PC-3 (cell line): ENCODE data around the gene EPG5. TPM values are rescaled to one million over a fixed set of nuclear protein-coding genes. Genes with fewer than 3 reads are reported as not detected.

Source experiments
- ATAC-seq: fragments of 200-7000 bp; cut with Tn5 transposase; 2 replicates; pipeline ENCODE4 v1.9.1; 2020; ENCODE audit warnings: mild to moderate bottlenecking, moderate library complexity
- BruUV-seq: library from RNA; stranded (reverse); fragments of 400-500 nt; replicated peaks from 2 replicates; lab custom pipeline; 2021; lab: Mats Ljungman, UMichigan
- CTCF ChIA-PET: fragments of 300-600 bp; sonication (Branson Sonifier 250); formaldehyde crosslinking; loops from one replicate; lab custom pipeline; 2022; ENCODE audit warnings: antibody characterized with exemption; lab: Charles Lee
- POLR2A ChIA-PET: fragments of 300-600 bp; sonication (Branson Sonifier 250); formaldehyde crosslinking; loops from one replicate; lab custom pipeline; 2022; ENCODE audit warnings: antibody characterized with exemption; ENCODE audit not compliant: unreplicated experiment; lab: Charles Lee
- DNase-seq: peaks from one replicate; pipeline ENCODE4 v3.0.0-alpha.2; 2015
- H2AFZ ChIP-seq: fragments of 300-600 bp; sonication (generic); 2 replicates; pipeline ENCODE4 v1.6.0; 2016; ENCODE audit warnings: antibody characterized with exemption, low read length
- H3F3A ChIP-seq: fragments of 300-600 bp; sonication (generic); one replicate; pipeline ENCODE4 v1.6.0; 2017; ENCODE audit warnings: antibody characterized with exemption, low read length, control low read depth, mild to moderate bottlenecking; ENCODE audit not compliant: unreplicated experiment
- H3K27ac ChIP-seq: fragments of 300-600 bp; sonication (generic); 2 replicates; pipeline ENCODE4 v1.5.1; 2016; ENCODE audit warnings: mild to moderate bottlenecking, low read length
- H3K27me3 ChIP-seq: fragments of 300-600 bp; sonication (generic); 2 replicates; pipeline ENCODE4 v1.6.1; 2016; ENCODE audit warnings: low read length, mixed read lengths
- H3K36me3 ChIP-seq: fragments of 300-600 bp; sonication (generic); 2 replicates; pipeline ENCODE4 v1.6.1; 2016; ENCODE audit warnings: low read depth, mixed run types, low read length, mixed read lengths
- H3K4me1 ChIP-seq: fragments of 300-600 bp; sonication (generic); 2 replicates; pipeline ENCODE4 v1.5.1; 2016; ENCODE audit warnings: low read length; ENCODE audit not compliant: insufficient read depth
- H3K4me2 ChIP-seq: fragments of 300-600 bp; sonication (generic); 2 replicates; pipeline ENCODE4 v1.6.0; 2016; ENCODE audit warnings: low read length
- H3K4me3 ChIP-seq: fragments of 300-600 bp; sonication (generic); 2 replicates; pipeline ENCODE4 v1.5.1; 2016; ENCODE audit warnings: mild to moderate bottlenecking, low read length, mixed read lengths
- H3K79me2 ChIP-seq: fragments of 300-600 bp; sonication (generic); 2 replicates; pipeline ENCODE4 v1.6.1; 2017; ENCODE audit warnings: low read length, mixed read lengths
- H3K9ac ChIP-seq: fragments of 300-600 bp; sonication (generic); 2 replicates; pipeline ENCODE4 v1.6.0; 2016; ENCODE audit warnings: mild to moderate bottlenecking, low read length
- H3K9me2 ChIP-seq: fragments of 300-600 bp; sonication (generic); replicated peaks from 2 replicates; pipeline ENCODE4 v1.6.1; 2016; ENCODE audit warnings: mixed run types, low read length, mixed read lengths
- H3K9me3 ChIP-seq: fragments of 300-600 bp; sonication (generic); 2 replicates; pipeline ENCODE4 v1.6.1; 2016; ENCODE audit warnings: low read length, mixed read lengths
- H4K20me1 ChIP-seq: fragments of 300-600 bp; sonication (generic); 2 replicates; pipeline ENCODE4 v1.6.1; 2016; ENCODE audit warnings: low read length, mixed read lengths
- CTCF ChIP-seq: fragments of 300-600 bp; sonication (generic); conservative IDR thresholded peaks from 2 replicates; pipeline ENCODE4 v1.5.1; 2017; ENCODE audit warnings: antibody characterized with exemption, low read depth, mild to moderate bottlenecking, low read length
- EZH2 ChIP-seq: fragments of 300-600 bp; sonication (generic); IDR thresholded peaks from one replicate; pipeline ENCODE4 v1.6.1; 2017; ENCODE audit warnings: antibody characterized with exemption, mild to moderate bottlenecking, low read length; ENCODE audit not compliant: unreplicated experiment
- EZH2phosphoT487 ChIP-seq: fragments of 300-600 bp; sonication (generic); IDR thresholded peaks from 2 replicates; pipeline ENCODE4 v1.6.1; 2018; ENCODE audit warnings: mild to moderate bottlenecking, antibody characterized with exemption, low read length, borderline replicate concordance
- intact Hi-C: fragments of 100-400 bp; cut with micrococcal nuclease; formaldehyde crosslinking; loops from 2 replicates; pipeline ENCODE4 v1.9.0; 2023
- total RNA-seq: library from RNA; depleted of rRNA; stranded (reverse); fragments of >200 nt; gene quantifications from 2 replicates; pipeline ENCODE4 v1.2.3, GENCODE V29; 2014

Gene EPG5
- total RNA-seq, 1 experiment from 2014 or later, result 7.1 TPM

- no peaks in the 10 kb centered on the region for H3F3A ChIP-seq
- BruUV-seq, result no TSS peak
- intact Hi-C loops, result no loop called here
- H3K9me2 ChIP-seq, result no peaks in the 10 kb centered on the region
- ChIA-PET POLR2A (no interaction called here), CTCF (no interaction called here)
- H2AFZ ChIP-seq, result no peak overlapping the region
- H3K79me2 ChIP-seq, result no peaks in the 10 kb centered on the region
- no peak for ATAC-seq
- no peaks in the 10 kb centered on the region for H3K36me3 ChIP-seq
- no peaks in the 10 kb centered on the region for H3K9me3 ChIP-seq
- H3K4me2 ChIP-seq, result no peak overlapping the region
- H4K20me1 ChIP-seq, result no peaks in the 10 kb centered on the region
- H3K4me1 ChIP-seq, result no peaks in the 10 kb centered on the region
- TF ChIP-seq EZH2 (no peak), EZH2phosphoT487 (no peak), CTCF (no peak)
- no peak for DNase-seq
- no peak overlapping the region for H3K27ac ChIP-seq
- no peaks in the 10 kb centered on the region for H3K27me3 ChIP-seq
- no peak overlapping the region for H3K4me3 ChIP-seq
- no peak overlapping the region for H3K9ac ChIP-seq
These were observed 71.8 kb downstream of the EPG5 start for GRCh38 chr18:45895339-45895738.

DNA sequence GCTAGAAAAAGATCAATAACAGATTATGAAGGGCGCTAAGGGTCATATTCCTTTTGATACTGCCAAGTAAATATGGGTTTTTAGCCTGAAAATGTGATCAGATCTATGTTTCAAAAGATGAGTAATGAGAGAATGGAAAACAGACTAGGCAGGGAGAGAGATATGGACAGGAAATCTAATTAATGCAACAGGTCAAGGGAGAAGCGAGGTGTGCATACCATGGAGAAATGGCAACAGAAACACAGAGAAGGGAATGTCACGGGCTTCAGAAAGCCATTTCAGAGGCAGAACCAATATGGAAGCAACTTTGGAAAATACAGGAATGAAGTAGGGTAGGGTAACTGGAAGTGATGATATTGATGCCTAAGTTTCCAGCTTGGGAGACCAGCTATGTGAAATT is 72.3 kb downstream of the EPG5 start:
- Histone ChIP-seq H3F3A (no peaks in the 10 kb centered on the region), H3K9ac (no peak overlapping the region), H2AFZ (no peak overlapping the region), H3K79me2 (no peaks in the 10 kb centered on the region), H3K4me2 (no peak overlapping the region), H3K27ac (no peak overlapping the region), H3K9me3 (no peaks in the 10 kb centered on the region), H3K9me2 (no peaks in the 10 kb centered on the region), H3K4me3 (no peak overlapping the region), H4K20me1 (no peaks in the 10 kb centered on the region), H3K4me1 (no peaks in the 10 kb centered on the region), H3K27me3 (no peaks in the 10 kb centered on the region), H3K36me3 (no peaks in the 10 kb centered on the region)
- ChIA-PET POLR2A (no interaction called here), CTCF (no interaction called here)
- no TSS peak for BruUV-seq
- DNase-seq (no peak), ATAC-seq (no peak)
- TF ChIP-seq EZH2 (no peak), CTCF (no peak), EZH2phosphoT487 (no peak)
- intact Hi-C loops, result no loop called here

- Histone ChIP-seq H4K20me1 (no peaks in the 10 kb centered on the region), H3K9me3 (no peaks in the 10 kb centered on the region), H3K9ac (no peak overlapping the region), H3K79me2 (no peaks in the 10 kb centered on the region), H3K27me3 (no peaks in the 10 kb centered on the region), H3K4me1 (no peaks in the 10 kb centered on the region), H3K4me2 (no peak overlapping the region), H2AFZ (no peak overlapping the region), H3K9me2 (no peaks in the 10 kb centered on the region), H3K4me3 (no peak overlapping the region), H3K36me3 (no peaks in the 10 kb centered on the region), H3K27ac (no peak overlapping the region), H3F3A (no peaks in the 10 kb centered on the region)
- ChIA-PET CTCF (no interaction called here), POLR2A (no interaction called here)
- ATAC-seq (no peak), DNase-seq (no peak)
- TF ChIP-seq EZH2 (no peak), CTCF (no peak), EZH2phosphoT487 (no peak)
- intact Hi-C loops, result no loop called here
- BruUV-seq, result no TSS peak
These were observed 75.3 kb downstream of the EPG5 start for GRCh38 chr18:45891806-45892205.
